SK-N-SH (cell line): ENCODE data around the gene ANKS1B. TPM values are rescaled to one million over a fixed set of nuclear protein-coding genes. Genes with fewer than 3 reads are reported as not detected.

Source experiments
- CTCF ChIA-PET: fragments of 300-600, 350-600 bp; formaldehyde crosslinking; extraction: SDS; loops from one replicate; lab custom pipeline; 2021; lab: Yijun Ruan, JAX
- POLR2A ChIA-PET: fragments of 350-600 bp; sonication (Branson Sonifier 250); formaldehyde crosslinking; extraction: SDS; loops from one replicate; lab custom pipeline; 2020; ENCODE audit warnings: antibody characterized with exemption, inconsistent platforms; lab: Yijun Ruan, JAX
- DNase-seq: peaks from one replicate; pipeline ENCODE4 v3.0.0; 2012
- H2AFZ ChIP-seq: fragments of 200-600 bp; sonication (generic); 2 replicates; pipeline ENCODE4 v1.8.1; 2016; ENCODE audit warnings: antibody characterized with exemption, mild to moderate bottlenecking, low read depth
- H3F3A ChIP-seq: fragments of 200-600 bp; sonication (generic); replicated peaks from 2 replicates; pipeline ENCODE3; 2016; ENCODE audit warnings: antibody characterized with exemption, mild to moderate bottlenecking; ENCODE audit not compliant: insufficient read depth
- H3K27ac ChIP-seq, 2 experiments: fragments of 200-500 bp in 1 of 2; fragments of 200-600 bp in 1 of 2; sonication (Bioruptor generic) in 1 of 2; sonication (generic), shearing (Covaris generic) in 1 of 2; 2 replicates each; pipeline versions ENCODE4 v1.5.1 to v1.6.1; 2014 to 2016; ENCODE audit warnings: low read depth in 2 of 2, inconsistent platforms in 1 of 2, low read length in 1 of 2, mild to moderate bottlenecking in 1 of 2, mixed read lengths in 1 of 2
- H3K27me3 ChIP-seq: fragments of 200-600 bp; sonication (generic), shearing (Covaris generic); 2 replicates; pipeline ENCODE4 v1.6.1; 2016; ENCODE audit warnings: mixed run types; ENCODE audit not compliant: insufficient read depth
- H3K36me3 ChIP-seq, 2 experiments: fragments of 200-500 bp in 1 of 2; fragments of 200-600 bp in 1 of 2; sonication (Bioruptor generic) in 1 of 2; sonication (generic) in 1 of 2; replicated peaks in 1 of 2; 2 replicates each; pipeline versions ENCODE3 to v1.5.1; 2014 to 2016; ENCODE audit warnings: low read length in 1 of 2, mild to moderate bottlenecking in 1 of 2; ENCODE audit not compliant: insufficient read depth in 2 of 2, control insufficient read depth in 1 of 2
- H3K4me1 ChIP-seq, 2 experiments: fragments of 200-500 bp in 1 of 2; fragments of 200-600 bp in 1 of 2; sonication (Bioruptor generic) in 1 of 2; sonication (generic), shearing (Covaris generic) in 1 of 2; 2 replicates each; pipeline versions ENCODE4 v1.5.1 to v1.6.1; 2014 to 2016; ENCODE audit warnings: low read depth in 1 of 2, low read length in 1 of 2, mixed run types in 1 of 2; ENCODE audit not compliant: insufficient read depth in 2 of 2, control insufficient read depth in 1 of 2
- H3K4me2 ChIP-seq: fragments of 200-600 bp; sonication (generic), shearing (Covaris generic); 2 replicates; pipeline ENCODE4 v1.6.1; 2017; ENCODE audit warnings: mixed run types
- H3K4me3 ChIP-seq, 2 experiments: fragments of 200-500 bp in 1 of 2; fragments of 200-600 bp in 1 of 2; sonication (Bioruptor generic) in 1 of 2; sonication (generic), shearing (Covaris generic) in 1 of 2; 2 replicates each; pipeline versions ENCODE4 v1.5.1 to v1.8.1; 2014 to 2016; ENCODE audit warnings: low read depth in 2 of 2, inconsistent platforms in 1 of 2, low read length in 1 of 2, mild to moderate bottlenecking in 1 of 2, mixed read lengths in 1 of 2, moderate library complexity in 1 of 2
- H3K79me2 ChIP-seq: fragments of 200-600 bp; sonication (generic); 2 replicates; pipeline ENCODE4 v1.8.1; 2017; ENCODE audit warnings: mild to moderate bottlenecking; ENCODE audit not compliant: insufficient read depth
- H3K9ac ChIP-seq: fragments of 200-600 bp; sonication (generic); 2 replicates; pipeline ENCODE4 v1.6.1; 2017; ENCODE audit warnings: mixed run types
- H3K9me2 ChIP-seq: fragments of 200-600 bp; sonication (generic); 2 replicates; pipeline ENCODE4 v1.6.1; 2017; ENCODE audit warnings: mixed run types
- H3K9me3 ChIP-seq: fragments of 200-600 bp; sonication (generic); 2 replicates; pipeline ENCODE4 v1.6.1; 2017; ENCODE audit warnings: mixed run types, mild to moderate bottlenecking, moderate library complexity
- H4K20me1 ChIP-seq: fragments of 200-600 bp; sonication (generic); 2 replicates; pipeline ENCODE4 v1.6.1; 2017; ENCODE audit warnings: mild to moderate bottlenecking, mixed run types; ENCODE audit not compliant: insufficient read depth
- EP300 ChIP-seq, 2 experiments: IDR thresholded peaks; 2 replicates each; pipeline versions ENCODE4 v1.4.0 to v1.6.1; 2012; ENCODE audit warnings: borderline replicate concordance in 1 of 2, low read depth in 1 of 2, low read length in 1 of 2
- FOSL2 ChIP-seq: IDR thresholded peaks from 2 replicates; pipeline ENCODE4 v1.4.0; 2012; ENCODE audit warnings: low read depth, mild to moderate bottlenecking, moderate library complexity, borderline replicate concordance
- FOXJ3 ChIP-seq: sonication (generic); formaldehyde crosslinking; IDR thresholded peaks from 2 replicates; pipeline ENCODE4 v1.5.1; 2020; ENCODE audit warnings: mild to moderate bottlenecking, missing genetic modification reagents
- NRF1 ChIP-seq: IDR thresholded peaks from 2 replicates; pipeline ENCODE4 v1.6.1; 2012; ENCODE audit warnings: low read depth, mild to moderate bottlenecking, low read length
- RAD21 ChIP-seq: IDR thresholded peaks from 2 replicates; pipeline ENCODE4 v1.6.1; 2012; ENCODE audit warnings: mild to moderate bottlenecking, low read length
- RCOR1 ChIP-seq: fragments of 150-350 bp; IDR thresholded peaks from 2 replicates; pipeline ENCODE4 v1.6.1; 2017; ENCODE audit warnings: antibody characterized with exemption, low read length
- RFX5 ChIP-seq: IDR thresholded peaks from 2 replicates; pipeline ENCODE4 v1.6.1; 2012; ENCODE audit warnings: mild to moderate bottlenecking, improper control_type of control experiment, low read length
- SIN3A ChIP-seq: IDR thresholded peaks from 2 replicates; pipeline ENCODE4 v1.6.1; 2012; ENCODE audit warnings: low read depth, mild to moderate bottlenecking, low read length, moderate library complexity, borderline replicate concordance
- TAF1 ChIP-seq: IDR thresholded peaks from 2 replicates; pipeline ENCODE4 v1.6.1; 2012; ENCODE audit warnings: low read depth, mild to moderate bottlenecking, low read length, moderate library complexity, borderline replicate concordance
- TCF12 ChIP-seq: IDR thresholded peaks from 2 replicates; pipeline ENCODE4 v1.4.0; 2012
- YY1 ChIP-seq: IDR thresholded peaks from 2 replicates; pipeline ENCODE4 v1.4.0; 2012; ENCODE audit warnings: low read depth, mild to moderate bottlenecking
- WGBS: methylation state at CpG from one replicate; pipeline ENCODE4 v1.1.6; 2017; ENCODE audit warnings: low lambda C conversion rate; 5-methylcytosine and 5-hydroxymethylcytosine counted together
- polyA plus RNA-seq, 3 experiments: library from polyadenylated mRNA; depleted of rRNA; stranded (reverse); fragments of >200 nt; gene quantifications; 2 replicates each; pipeline ENCODE4 v1.2.3, GENCODE V29; 2012
- TF ChIP-seq, protein P1 (sequence below): IDR thresholded peaks from 2 replicates; pipeline ENCODE4 v1.4.0; 2012; ENCODE audit warnings: low read depth
- TF ChIP-seq, protein P2 (sequence below): IDR thresholded peaks from 2 replicates; pipeline ENCODE4 v1.6.1; 2012; ENCODE audit warnings: mild to moderate bottlenecking, low read depth, low read length, moderate library complexity

The ANKS1B gene
- polyA plus RNA-seq, 1 of the 3 experiments (the other 2 are of a cell fraction), result 1.8 TPM

DNA sequence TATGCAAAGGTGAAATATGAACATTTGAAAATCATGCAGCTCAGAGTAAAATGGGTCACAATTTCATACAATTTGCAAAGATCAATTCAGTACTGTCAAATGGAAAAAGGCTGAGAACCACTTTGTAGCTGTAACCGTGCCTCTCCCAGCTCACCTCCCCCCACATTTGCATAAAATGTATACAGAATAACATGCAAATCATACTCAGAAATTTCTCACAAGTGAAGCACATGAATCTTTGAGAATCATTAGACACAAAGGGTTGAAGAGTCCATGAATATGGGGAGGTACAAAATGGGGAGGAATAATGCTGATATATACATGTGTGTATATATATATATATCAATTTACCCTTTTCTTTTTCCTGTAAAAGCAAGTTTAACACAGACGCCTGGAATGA lies 1177.5 kb downstream of the ANKS1B start (continued):
- TF ChIP-seq FOSL2 (no peak), FOXJ3 (CRISPR knock-in tag) (no peak)

DNA sequence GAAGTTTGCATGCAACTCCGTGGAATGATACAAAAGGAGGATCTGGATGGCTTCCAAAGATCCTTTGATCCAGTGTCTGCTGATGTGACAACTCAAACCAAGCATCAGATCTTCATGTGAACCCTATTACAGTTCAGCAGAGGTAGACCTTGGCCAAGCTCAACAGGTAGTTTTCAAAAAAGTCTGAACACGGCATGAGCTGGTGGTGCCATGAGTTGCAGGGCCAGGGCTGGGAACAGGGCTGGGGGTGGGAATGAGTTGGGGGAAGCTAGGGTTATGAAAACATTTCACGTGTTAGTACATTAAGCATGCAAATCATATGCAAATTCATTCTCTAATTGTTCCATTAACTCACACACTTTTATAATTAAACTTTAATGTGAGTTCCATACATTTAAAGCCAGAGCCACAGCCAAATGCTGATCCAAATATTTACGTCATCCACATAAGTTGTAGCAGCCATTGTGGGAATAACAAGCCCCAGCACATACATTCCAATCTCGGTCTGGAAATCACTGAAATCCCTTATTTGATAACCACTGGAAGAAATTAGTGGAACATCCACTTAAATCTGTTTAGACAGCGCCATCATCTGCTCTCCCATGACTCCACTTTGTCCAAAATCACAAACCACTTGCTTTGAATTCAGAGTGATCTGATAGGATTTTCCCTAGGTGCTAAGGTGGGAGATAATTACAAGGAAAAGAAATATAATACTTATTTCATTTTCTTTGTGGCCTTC lies 1181.1 kb downstream of the ANKS1B start:
- no peak overlapping the region for H2AFZ ChIP-seq
- no peaks in the 10 kb centered on the region for H3K27me3 ChIP-seq
- H3F3A ChIP-seq, result no peaks in the 10 kb centered on the region
- CTCF ChIA-PET, result no interaction called here
- no peaks in the 10 kb centered on the region for H4K20me1 ChIP-seq
- DNase-seq, result no peak
- no peaks in the 10 kb centered on the region for H3K79me2 ChIP-seq
- H3K4me1 ChIP-seq, result no peaks in the 10 kb centered on the region
- 59% methylated on average over 6 of the region's 6 CpGs for WGBS
- no peaks in the 10 kb centered on the region for H3K9me2 ChIP-seq
- no peak overlapping the region for H3K4me3 ChIP-seq
- POLR2A ChIA-PET, result no interaction called here
- no peaks in the 10 kb centered on the region for H3K36me3 ChIP-seq
- H3K27ac ChIP-seq, result no peak overlapping the region
- TF ChIP-seq YY1, result no peak
- TF ChIP-seq RAD21, result peak; percentile 47
- TF ChIP-seq, all 33 proteins: peak for 1
- Histone ChIP-seq H3K9ac (no peak overlapping the region), H3K9me3 (no peaks in the 10 kb centered on the region), H3K4me2 (no peak overlapping the region)

DNA sequence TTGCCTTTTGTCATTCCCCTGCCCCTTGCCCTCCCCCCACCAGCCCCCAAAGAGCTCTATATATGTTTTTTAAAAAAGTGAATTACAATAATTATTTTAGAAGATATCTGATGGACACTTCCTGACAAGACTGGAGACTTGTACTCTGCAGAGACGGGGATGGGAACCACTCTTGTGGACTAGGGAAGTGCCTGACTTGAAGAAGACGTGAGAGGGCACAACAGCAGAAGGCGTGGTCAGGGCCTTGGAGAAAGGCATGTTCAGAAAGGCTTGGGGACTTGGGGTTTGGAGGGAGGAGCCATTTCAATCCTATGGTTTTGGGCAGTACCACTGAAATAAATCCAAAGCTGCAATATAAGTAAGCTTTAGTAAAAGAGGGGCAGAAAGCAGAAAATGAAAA lies 1184.9 kb downstream of the ANKS1B start:
- no peak for DNase-seq
- TF ChIP-seq RFX5, result no peak
- TF ChIP-seq, protein P1, sequence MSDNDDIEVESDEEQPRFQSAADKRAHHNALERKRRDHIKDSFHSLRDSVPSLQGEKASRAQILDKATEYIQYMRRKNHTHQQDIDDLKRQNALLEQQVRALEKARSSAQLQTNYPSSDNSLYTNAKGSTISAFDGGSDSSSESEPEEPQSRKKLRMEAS, result no peak
- TF ChIP-seq FOSL2, result no peak
- no peak for TF ChIP-seq RAD21
- no peak for TF ChIP-seq TCF12
- no peak for TF ChIP-seq TAF1
- TF ChIP-seq EP300 (IDR thresholded peaks at IDR 0.05; ENCODE audit: borderline replicate concordance in 1 of 2, low read depth in 1 of 2, low read length in 1 of 2), result no peak
- no peak for TF ChIP-seq RCOR1
- TF ChIP-seq, protein P2, sequence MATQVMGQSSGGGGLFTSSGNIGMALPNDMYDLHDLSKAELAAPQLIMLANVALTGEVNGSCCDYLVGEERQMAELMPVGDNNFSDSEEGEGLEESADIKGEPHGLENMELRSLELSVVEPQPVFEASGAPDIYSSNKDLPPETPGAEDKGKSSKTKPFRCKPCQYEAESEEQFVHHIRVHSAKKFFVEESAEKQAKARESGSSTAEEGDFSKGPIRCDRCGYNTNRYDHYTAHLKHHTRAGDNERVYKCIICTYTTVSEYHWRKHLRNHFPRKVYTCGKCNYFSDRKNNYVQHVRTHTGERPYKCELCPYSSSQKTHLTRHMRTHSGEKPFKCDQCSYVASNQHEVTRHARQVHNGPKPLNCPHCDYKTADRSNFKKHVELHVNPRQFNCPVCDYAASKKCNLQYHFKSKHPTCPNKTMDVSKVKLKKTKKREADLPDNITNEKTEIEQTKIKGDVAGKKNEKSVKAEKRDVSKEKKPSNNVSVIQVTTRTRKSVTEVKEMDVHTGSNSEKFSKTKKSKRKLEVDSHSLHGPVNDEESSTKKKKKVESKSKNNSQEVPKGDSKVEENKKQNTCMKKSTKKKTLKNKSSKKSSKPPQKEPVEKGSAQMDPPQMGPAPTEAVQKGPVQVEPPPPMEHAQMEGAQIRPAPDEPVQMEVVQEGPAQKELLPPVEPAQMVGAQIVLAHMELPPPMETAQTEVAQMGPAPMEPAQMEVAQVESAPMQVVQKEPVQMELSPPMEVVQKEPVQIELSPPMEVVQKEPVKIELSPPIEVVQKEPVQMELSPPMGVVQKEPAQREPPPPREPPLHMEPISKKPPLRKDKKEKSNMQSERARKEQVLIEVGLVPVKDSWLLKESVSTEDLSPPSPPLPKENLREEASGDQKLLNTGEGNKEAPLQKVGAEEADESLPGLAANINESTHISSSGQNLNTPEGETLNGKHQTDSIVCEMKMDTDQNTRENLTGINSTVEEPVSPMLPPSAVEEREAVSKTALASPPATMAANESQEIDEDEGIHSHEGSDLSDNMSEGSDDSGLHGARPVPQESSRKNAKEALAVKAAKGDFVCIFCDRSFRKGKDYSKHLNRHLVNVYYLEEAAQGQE, result no peak
- no peak for TF ChIP-seq NRF1
- no peak for TF ChIP-seq SIN3A
- H3K9me2 ChIP-seq, result no peaks in the 10 kb centered on the region
- H3K4me3 ChIP-seq, result no peak overlapping the region
- no peak overlapping the region for H3K4me2 ChIP-seq
- H3K4me1 ChIP-seq, result no peaks in the 10 kb centered on the region
- no peak overlapping the region for H3K27ac ChIP-seq
- no peaks in the 10 kb centered on the region for H3K79me2 ChIP-seq
- no peaks in the 10 kb centered on the region for H3K36me3 ChIP-seq
- 58% methylated on average over 3 of the region's 3 CpGs for WGBS
- H3F3A ChIP-seq, result no peaks in the 10 kb centered on the region
- no peaks in the 10 kb centered on the region for H3K27me3 ChIP-seq
- POLR2A ChIA-PET, result no interaction called here
- no peak overlapping the region for H2AFZ ChIP-seq
- H3K9ac ChIP-seq, result no peak overlapping the region
- no peaks in the 10 kb centered on the region for H3K9me3 ChIP-seq
- no peaks in the 10 kb centered on the region for H4K20me1 ChIP-seq
- CTCF ChIA-PET, result interaction anchor here (1.0 to 1.4 kb wide), 4 partner anchors 12 to 199 kb away, joined by 3 to 4 read pairs (median 4); no protein-coding TSS in a partner anchor
